ENCODE results near the gene MAGI1. TPM values are rescaled to one million over a fixed set of nuclear protein-coding genes. Genes with fewer than 3 reads are reported as not detected.

MAGI1 gene
- polyA plus RNA-seq, 1 of the 3 experiments (the other 2 are of a cell fraction): 10.3 TPM

DNA sequence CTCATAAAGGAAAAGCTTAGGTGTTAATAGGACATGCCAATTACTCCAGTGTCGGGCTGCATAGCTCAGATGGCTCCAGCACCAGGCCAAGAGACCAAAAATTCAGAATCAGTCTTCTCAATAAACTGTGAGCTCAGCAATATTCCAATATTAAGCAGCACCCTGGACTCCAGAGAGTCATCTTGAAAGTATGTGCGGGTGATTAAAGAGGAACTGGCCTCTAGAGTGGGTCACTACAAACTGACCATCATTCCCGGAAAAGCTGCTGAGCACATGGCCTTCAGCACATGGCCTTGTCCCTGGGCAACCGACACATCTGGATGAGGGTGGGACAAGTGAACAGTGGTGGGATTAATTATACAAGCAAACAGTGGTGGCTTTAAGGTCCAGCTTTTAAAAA is 59.0 kb downstream of the MAGI1 start:
- CTCF ChIA-PET: interaction anchor here (1.1 kb wide), 1 partner anchor 16 kb away, joined by 3 read pairs; no protein-coding TSS in a partner anchor
- Histone ChIP-seq H3K27me3 (ENCODE audit: insufficient read depth) (no peaks in the 10 kb centered on the region), H3K9ac (no peak overlapping the region), H3F3A (replicated peaks; ENCODE audit: insufficient read depth) (no peaks in the 10 kb centered on the region), H4K20me1 (ENCODE audit: insufficient read depth) (no peaks in the 10 kb centered on the region), H3K36me3 (replicated peaks in 1 of 2; ENCODE audit: control insufficient read depth in 1 of 2, insufficient read depth in 2 of 2, low read length in 1 of 2) (no peaks in the 10 kb centered on the region), H3K4me3 (ENCODE audit: low read depth in 2 of 2, low read length in 1 of 2) (no peak overlapping the region), H3K9me3 (no peaks in the 10 kb centered on the region), H3K9me2 (no peaks in the 10 kb centered on the region), H3K79me2 (ENCODE audit: insufficient read depth) (peaks cover 39% of the 10 kb centered on the region), H3K27ac (ENCODE audit: low read depth in 2 of 2, low read length in 1 of 2) (no peak overlapping the region), H3K4me1 (ENCODE audit: control insufficient read depth in 1 of 2, insufficient read depth in 2 of 2, low read depth in 1 of 2, low read length in 1 of 2) (peaks cover 0 to 19% of the 10 kb centered on the region in 2 experiments; a peak in 1 of 4 replicates), H3K4me2 (no peak overlapping the region), H2AFZ (ENCODE audit: low read depth) (no peak overlapping the region)
- POLR2A ChIA-PET: no interaction called here
- no peak for DNase-seq
- TF ChIP-seq TCF12 (IDR thresholded peaks at IDR 0.05) (peak; percentile 38; the same call in 1 of the 2 replicates), MAX (IDR thresholded peaks at IDR 0.05; ENCODE audit: low read depth) (peak; percentile 82), FOSL2 (IDR thresholded peaks at IDR 0.05; ENCODE audit: borderline replicate concordance, low read depth) (peak; percentile 38; the same call in 1 of the 2 replicates), JUND (IDR thresholded peaks at IDR 0.05) (0 out of 2 replicates have a peak, but pooled peaks have one; percentile 12), POLR2AphosphoS5 (IDR thresholded peaks at IDR 0.05; ENCODE audit: low read depth, low read length) (no peak)
- WGBS (ENCODE audit: low lambda C conversion rate): 92% methylated on average over 4 of the region's 4 CpGs

DNA sequence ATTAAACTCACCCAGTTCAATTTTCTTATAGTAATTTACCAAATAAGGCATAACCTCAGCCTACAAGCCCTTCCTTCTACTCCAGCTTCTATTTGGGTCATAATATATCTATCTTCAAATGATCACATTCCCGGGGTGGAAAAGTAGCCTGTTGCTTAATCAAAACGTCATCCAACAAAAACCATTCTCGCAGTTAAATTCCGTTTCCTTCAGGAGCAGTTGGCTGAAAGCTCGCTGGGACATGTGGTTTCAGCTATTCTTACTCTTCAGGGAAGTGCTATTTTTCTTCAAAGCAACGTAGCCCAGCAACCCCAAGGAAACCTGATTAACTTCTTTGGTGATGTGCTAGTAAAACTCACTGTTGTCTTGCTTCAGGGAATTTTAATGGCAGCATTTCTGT is 59.6 kb downstream of the MAGI1 start:
- Histone ChIP-seq H4K20me1 (ENCODE audit: insufficient read depth) (no peaks in the 10 kb centered on the region), H3K9me2 (no peaks in the 10 kb centered on the region), H3K4me3 (ENCODE audit: low read depth in 2 of 2, low read length in 1 of 2) (no peak overlapping the region), H3K27ac (ENCODE audit: low read depth in 2 of 2, low read length in 1 of 2) (no peak overlapping the region), H2AFZ (ENCODE audit: low read depth) (no peak overlapping the region), H3K27me3 (ENCODE audit: insufficient read depth) (no peaks in the 10 kb centered on the region), H3K79me2 (ENCODE audit: insufficient read depth) (peaks cover 39% of the 10 kb centered on the region), H3K9ac (no peak overlapping the region), H3K4me1 (ENCODE audit: control insufficient read depth in 1 of 2, insufficient read depth in 2 of 2, low read depth in 1 of 2, low read length in 1 of 2) (peaks cover 0 to 19% of the 10 kb centered on the region in 2 experiments; a peak in 1 of 4 replicates), H3K9me3 (no peaks in the 10 kb centered on the region), H3K4me2 (no peak overlapping the region), H3F3A (replicated peaks; ENCODE audit: insufficient read depth) (no peaks in the 10 kb centered on the region), H3K36me3 (replicated peaks in 1 of 2; ENCODE audit: control insufficient read depth in 1 of 2, insufficient read depth in 2 of 2, low read length in 1 of 2) (no peaks in the 10 kb centered on the region)
- CTCF ChIA-PET: no interaction called here
- POLR2A ChIA-PET: interaction anchor here (0.6 kb wide), 1 partner anchor 9 kb away, joined by 4 read pairs; no protein-coding TSS in a partner anchor
- no peak for DNase-seq
- 85% methylated on average over 6 of the region's 6 CpGs for WGBS (ENCODE audit: low lambda C conversion rate)
- TF ChIP-seq RAD21 (IDR thresholded peaks at IDR 0.05; ENCODE audit: low read length): no peak
- TF ChIP-seq, protein P1, sequence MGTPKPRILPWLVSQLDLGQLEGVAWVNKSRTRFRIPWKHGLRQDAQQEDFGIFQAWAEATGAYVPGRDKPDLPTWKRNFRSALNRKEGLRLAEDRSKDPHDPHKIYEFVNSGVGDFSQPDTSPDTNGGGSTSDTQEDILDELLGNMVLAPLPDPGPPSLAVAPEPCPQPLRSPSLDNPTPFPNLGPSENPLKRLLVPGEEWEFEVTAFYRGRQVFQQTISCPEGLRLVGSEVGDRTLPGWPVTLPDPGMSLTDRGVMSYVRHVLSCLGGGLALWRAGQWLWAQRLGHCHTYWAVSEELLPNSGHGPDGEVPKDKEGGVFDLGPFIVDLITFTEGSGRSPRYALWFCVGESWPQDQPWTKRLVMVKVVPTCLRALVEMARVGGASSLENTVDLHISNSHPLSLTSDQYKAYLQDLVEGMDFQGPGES (IDR thresholded peaks at IDR 0.05; ENCODE audit: low read depth, low read length): no peak
- TF ChIP-seq RCOR1 (IDR thresholded peaks at IDR 0.05; ENCODE audit: low read length): no peak
- TF ChIP-seq NRF1 (IDR thresholded peaks at IDR 0.05; ENCODE audit: low read depth, low read length): no peak
- TF ChIP-seq EZH2phosphoT487 (IDR thresholded peaks at IDR 0.05; ENCODE audit: borderline replicate concordance, low read depth): no peak
- no peak for TF ChIP-seq ELF1 (IDR thresholded peaks at IDR 0.05)
- TF ChIP-seq RFX5 (IDR thresholded peaks at IDR 0.05; ENCODE audit: low read length): no peak
- TF ChIP-seq FOSL2 (IDR thresholded peaks at IDR 0.05; ENCODE audit: borderline replicate concordance, low read depth): no peak
- TF ChIP-seq FOXM1 (IDR thresholded peaks at IDR 0.05; ENCODE audit: low read depth): no peak
- no peak for TF ChIP-seq GATA2 (CRISPR knock-in tag; IDR thresholded peaks at IDR 0.05)
- no peak for TF ChIP-seq POLR2AphosphoS5 (IDR thresholded peaks at IDR 0.05; ENCODE audit: low read depth, low read length)
- TF ChIP-seq CTCF (IDR thresholded peaks at IDR 0.05): no peak

Measured in SK-N-SH (cell line).